ENCODE results near the gene KNSTRN. TPM values are rescaled to one million over a fixed set of nuclear protein-coding genes. Genes with fewer than 3 reads are reported as not detected.

Gene KNSTRN
- total and polyA plus RNA-seq, 2 of the 13 experiments (the other 11 are each of a cell fraction or from before 2014, with no cell fraction given), result 20.3 to 62.3 TPM

DNA sequence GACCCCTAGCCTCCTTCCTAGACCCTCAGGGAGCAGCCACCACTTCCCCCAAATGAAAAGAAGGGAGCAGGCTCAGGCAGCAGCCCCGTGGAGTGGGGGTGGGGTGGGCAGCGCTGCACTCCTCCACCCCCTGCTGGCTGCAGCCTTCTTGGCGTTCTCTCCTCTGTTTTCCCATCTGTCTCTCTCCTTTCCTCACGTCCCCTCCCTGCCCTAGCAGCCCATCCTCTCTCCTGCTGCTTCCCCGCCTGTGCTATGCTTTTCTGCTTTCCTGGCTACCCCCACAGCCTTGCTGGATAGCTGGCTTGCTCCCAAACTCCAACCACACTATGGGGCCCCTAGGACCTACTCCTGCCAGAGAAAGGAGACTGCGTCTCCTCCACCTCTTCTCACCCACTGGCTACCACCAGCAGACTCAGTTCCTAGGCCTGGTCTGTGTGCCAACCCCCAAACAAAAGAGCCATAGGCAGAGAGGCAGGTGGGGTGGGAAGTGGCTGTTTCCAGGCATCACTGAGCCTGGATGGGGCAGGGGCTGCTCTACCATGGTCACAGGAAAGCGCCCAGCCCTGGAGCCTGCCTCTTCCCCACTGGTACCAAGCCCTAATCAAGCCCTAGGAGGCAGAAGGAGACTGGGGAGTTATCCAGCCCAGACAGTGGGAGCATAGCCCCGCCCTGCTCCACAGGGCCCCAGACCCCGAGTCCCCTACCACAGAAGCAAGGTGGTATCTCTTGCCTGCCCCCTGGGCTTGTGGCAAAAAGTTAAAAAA lies 27.9 kb upstream of the KNSTRN start (continued):
- TF ChIP-seq KDM4B (CRISPR knock-in tag; IDR thresholded peaks at IDR 0.05) (no peak), NCOA5 (CRISPR knock-in tag; IDR thresholded peaks at IDR 0.05) (no peak), RBM22 (optimal IDR thresholded peaks at IDR 0.05; ENCODE audit: low read length) (no peak), ZNF441 (CRISPR knock-in tag; IDR thresholded peaks at IDR 0.05; ENCODE audit: borderline replicate concordance) (no peak), ZNF724P (CRISPR knock-in tag; IDR thresholded peaks at IDR 0.05; ENCODE audit: borderline replicate concordance) (no peak), NCOA1 (CRISPR knock-in tag; IDR thresholded peaks at IDR 0.05) (no peak), RBAK (CRISPR knock-in tag; IDR thresholded peaks at IDR 0.05) (no peak), MEF2D (CRISPR knock-in tag; IDR thresholded peaks at IDR 0.05) (no peak), TCF7L2 (IDR thresholded peaks at IDR 0.05; ENCODE audit: low read depth, low read length) (no peak), SSRP1 (CRISPR knock-in tag; IDR thresholded peaks at IDR 0.05) (no peak), FOXA3 (CRISPR knock-in tag; IDR thresholded peaks at IDR 0.05) (no peak), ZIK1 (CRISPR knock-in tag; IDR thresholded peaks at IDR 0.05; ENCODE audit: borderline replicate concordance, low read depth) (no peak), ZMYM4 (CRISPR knock-in tag; IDR thresholded peaks at IDR 0.05) (no peak), ZNF253 (CRISPR knock-in tag; IDR thresholded peaks at IDR 0.05; ENCODE audit: borderline replicate concordance) (no peak), ZBTB8A (CRISPR knock-in tag; IDR thresholded peaks at IDR 0.05; ENCODE audit: borderline replicate concordance, low read depth) (no peak)
- TF ChIP-seq, protein P1, sequence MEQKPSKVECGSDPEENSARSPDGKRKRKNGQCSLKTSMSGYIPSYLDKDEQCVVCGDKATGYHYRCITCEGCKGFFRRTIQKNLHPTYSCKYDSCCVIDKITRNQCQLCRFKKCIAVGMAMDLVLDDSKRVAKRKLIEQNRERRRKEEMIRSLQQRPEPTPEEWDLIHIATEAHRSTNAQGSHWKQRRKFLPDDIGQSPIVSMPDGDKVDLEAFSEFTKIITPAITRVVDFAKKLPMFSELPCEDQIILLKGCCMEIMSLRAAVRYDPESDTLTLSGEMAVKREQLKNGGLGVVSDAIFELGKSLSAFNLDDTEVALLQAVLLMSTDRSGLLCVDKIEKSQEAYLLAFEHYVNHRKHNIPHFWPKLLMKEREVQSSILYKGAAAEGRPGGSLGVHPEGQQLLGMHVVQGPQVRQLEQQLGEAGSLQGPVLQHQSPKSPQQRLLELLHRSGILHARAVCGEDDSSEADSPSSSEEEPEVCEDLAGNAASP (CRISPR knock-in tag; IDR thresholded peaks at IDR 0.05; ENCODE audit: borderline replicate concordance), result no peak
- TF ChIP-seq, protein P2, sequence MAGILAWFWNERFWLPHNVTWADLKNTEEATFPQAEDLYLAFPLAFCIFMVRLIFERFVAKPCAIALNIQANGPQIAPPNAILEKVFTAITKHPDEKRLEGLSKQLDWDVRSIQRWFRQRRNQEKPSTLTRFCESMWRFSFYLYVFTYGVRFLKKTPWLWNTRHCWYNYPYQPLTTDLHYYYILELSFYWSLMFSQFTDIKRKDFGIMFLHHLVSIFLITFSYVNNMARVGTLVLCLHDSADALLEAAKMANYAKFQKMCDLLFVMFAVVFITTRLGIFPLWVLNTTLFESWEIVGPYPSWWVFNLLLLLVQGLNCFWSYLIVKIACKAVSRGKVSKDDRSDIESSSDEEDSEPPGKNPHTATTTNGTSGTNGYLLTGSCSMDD (CRISPR knock-in tag; IDR thresholded peaks at IDR 0.05), result no peak
